HG02571 (cell line): Measurements from ENCODE around the gene HSDL1.

Source experiments
- ATAC-seq: cut with Tn5 transposase; IDR thresholded peaks from one replicate; pipeline ENCODE4 v1.9.1; 2021; ENCODE audit warnings: mild to moderate bottlenecking, moderate library complexity; ENCODE audit not compliant: unreplicated experiment

HSDL1 gene

GRCh38 chr16:84176192-84177053 is 31.4 kb upstream of the HSDL1 start:
- no peak for ATAC-seq

GRCh38 chr16:84175350-84176081 is 30.5 kb upstream of the HSDL1 start:
- ATAC-seq = peak; percentile 58

GRCh38 chr16:84174396-84174795 is 29.4 kb upstream of the HSDL1 start:
- no peak for ATAC-seq

- ATAC-seq = no peak
Measured at GRCh38 chr16:84169765-84170310, 24.9 kb upstream of the HSDL1 start.

- ATAC-seq = no peak
Measured at GRCh38 chr16:84166796-84167695, 22.1 kb upstream of the HSDL1 start.

- ATAC-seq = no peak
Measured at GRCh38 chr16:84165746-84166145, 20.8 kb upstream of the HSDL1 start.

- no peak for ATAC-seq
Measured at GRCh38 chr16:84161801-84162200, 16.8 kb upstream of the HSDL1 start.

GRCh38 chr16:84161037-84161436 is 16.1 kb upstream of the HSDL1 start:
- no peak for ATAC-seq

GRCh38 chr16:84159800-84160199 is 14.8 kb upstream of the HSDL1 start:
- ATAC-seq = no peak

- ATAC-seq = no peak
Measured at GRCh38 chr16:84159007-84159406, 14.0 kb upstream of the HSDL1 start.

- no peak for ATAC-seq
Measured at GRCh38 chr16:84156342-84156784, 11.4 kb upstream of the HSDL1 start.

GRCh38 chr16:84155771-84156170 is 10.8 kb upstream of the HSDL1 start:
- no peak for ATAC-seq

- ATAC-seq = no peak
Measured at GRCh38 chr16:84155226-84155625, 10.2 kb upstream of the HSDL1 start.

- ATAC-seq = no peak
Measured at GRCh38 chr16:84153660-84154214, 8.8 kb upstream of the HSDL1 start.

- ATAC-seq = no peak
Measured at GRCh38 chr16:84150926-84151325, 5.9 kb upstream of the HSDL1 start.

GRCh38 chr16:84144209-84144858 is 643 bp downstream of the HSDL1 start:
- no peak for ATAC-seq

GRCh38 chr16:84143784-84144199 is 1.2 kb downstream of the HSDL1 start:
- ATAC-seq = no peak

- ATAC-seq = no peak
Measured at GRCh38 chr16:84143081-84143480, 1.9 kb downstream of the HSDL1 start.

- no peak for ATAC-seq
Measured at GRCh38 chr16:84141143-84141670, 3.8 kb downstream of the HSDL1 start.
